Measurements from ENCODE around the gene MTHFSD.

The MTHFSD gene

GRCh38 chr16:86545481-86545880 lies 9.6 kb downstream of the MTHFSD start:
- no peak for TF ChIP-seq CTCF (IDR thresholded peaks at IDR 0.05; ENCODE audit: extremely low read depth, insufficient read depth, missing control alignments)
- in situ Hi-C loops (cut with MboI; ENCODE audit: low pct_unique_long_range_greater_than_20kb, low sequenced_read_pairs, unreplicated experiment) = no loop called here

GRCh38 chr16:86542756-86543750 lies 12.0 kb downstream of the MTHFSD start:
- no peak for DNase-seq (ENCODE audit: low spot score)
- in situ Hi-C loops (cut with MboI; ENCODE audit: low pct_unique_long_range_greater_than_20kb, low sequenced_read_pairs, unreplicated experiment) = no loop called here
- TF ChIP-seq CTCF (IDR thresholded peaks at IDR 0.05; ENCODE audit: extremely low read depth, insufficient read depth, missing control alignments) = no peak

More at GRCh38 chr16:86545481-86545880, 9.6 kb downstream of the MTHFSD start:
- DNase-seq (ENCODE audit: low spot score) = no peak

- no peak for TF ChIP-seq CTCF (IDR thresholded peaks at IDR 0.05; ENCODE audit: extremely low read depth, insufficient read depth, missing control alignments)
- in situ Hi-C loops (cut with MboI; ENCODE audit: low pct_unique_long_range_greater_than_20kb, low sequenced_read_pairs, unreplicated experiment) = no loop called here
- DNase-seq (ENCODE audit: low spot score) = no peak
These were observed 13.5 kb downstream of the MTHFSD start for GRCh38 chr16:86541560-86541959.

- in situ Hi-C loops (cut with MboI; ENCODE audit: low pct_unique_long_range_greater_than_20kb, low sequenced_read_pairs, unreplicated experiment) = no loop called here
- DNase-seq (ENCODE audit: low spot score) = no peak
These were observed 14.1 kb downstream of the MTHFSD start for GRCh38 chr16:86540894-86541293.

GRCh38 chr16:86538196-86538780 lies 16.7 kb downstream of the MTHFSD start:
- in situ Hi-C loops (cut with MboI; ENCODE audit: low pct_unique_long_range_greater_than_20kb, low sequenced_read_pairs, unreplicated experiment) = no loop called here
- no peak for DNase-seq (ENCODE audit: low spot score)
- TF ChIP-seq CTCF (IDR thresholded peaks at IDR 0.05; ENCODE audit: extremely low read depth, insufficient read depth, missing control alignments) = no peak

More at GRCh38 chr16:86540894-86541293, 14.1 kb downstream of the MTHFSD start:
- no peak for TF ChIP-seq CTCF (IDR thresholded peaks at IDR 0.05; ENCODE audit: extremely low read depth, insufficient read depth, missing control alignments)

GRCh38 chr16:86537486-86537885 lies 17.5 kb downstream of the MTHFSD start:
- in situ Hi-C loops (cut with MboI; ENCODE audit: low pct_unique_long_range_greater_than_20kb, low sequenced_read_pairs, unreplicated experiment) = no loop called here
- no peak for TF ChIP-seq CTCF (IDR thresholded peaks at IDR 0.05; ENCODE audit: extremely low read depth, insufficient read depth, missing control alignments)
- DNase-seq (ENCODE audit: low spot score) = no peak

Data from GM13977 (cell line).